HG03135 (cell line): ENCODE data around the gene SCN7A.
"Not testable (repeated sequence)": the region's sequence is repeated elsewhere in the genome, so short reads cannot be mapped to it uniquely, and the experiment has no call there.

ENCODE experiments used
- ATAC-seq: cut with Tn5 transposase; IDR thresholded peaks from one replicate; pipeline ENCODE4 v1.9.1; 2021; ENCODE audit warnings: mild to moderate bottlenecking, moderate library complexity; ENCODE audit not compliant: unreplicated experiment

The SCN7A gene

DNA sequence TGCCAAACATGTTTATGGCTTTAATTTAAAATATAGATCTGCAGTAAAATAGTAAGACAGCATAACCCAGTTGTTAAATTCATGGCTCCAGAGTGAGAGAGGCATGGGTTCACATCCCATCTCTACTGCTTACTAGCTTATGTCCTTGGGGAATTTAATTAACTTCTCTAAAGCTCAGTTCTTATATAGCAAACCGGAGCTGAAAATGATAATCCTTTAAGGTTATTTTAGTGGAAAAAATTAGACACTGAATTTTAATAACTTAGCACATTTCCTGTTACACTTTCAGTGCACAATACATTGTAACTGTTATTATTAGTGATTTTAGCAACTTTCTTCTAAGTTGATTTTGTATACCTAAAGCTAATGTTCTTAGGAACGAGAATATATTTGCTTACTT is 133.1 kb downstream of the SCN7A start:
- no peak for ATAC-seq

DNA sequence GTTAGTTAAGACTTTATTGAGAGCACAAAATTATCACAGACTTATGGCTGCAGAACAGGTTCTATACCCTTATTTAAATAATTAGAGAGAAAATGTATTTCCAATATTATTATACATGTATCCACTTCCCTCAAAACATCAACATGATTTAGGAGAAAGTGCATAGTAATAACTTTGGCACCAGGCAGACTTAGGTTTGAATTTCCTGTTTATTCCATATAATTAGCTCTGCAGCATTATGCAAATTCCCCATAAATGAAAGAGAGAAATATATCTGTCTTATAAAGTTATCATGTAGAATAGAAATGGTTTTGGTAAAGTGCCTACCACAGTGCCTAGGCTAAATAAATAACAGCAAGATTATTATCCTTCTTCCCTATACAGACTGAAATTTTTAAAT is 133.6 kb downstream of the SCN7A start:
- ATAC-seq, result no peak

DNA sequence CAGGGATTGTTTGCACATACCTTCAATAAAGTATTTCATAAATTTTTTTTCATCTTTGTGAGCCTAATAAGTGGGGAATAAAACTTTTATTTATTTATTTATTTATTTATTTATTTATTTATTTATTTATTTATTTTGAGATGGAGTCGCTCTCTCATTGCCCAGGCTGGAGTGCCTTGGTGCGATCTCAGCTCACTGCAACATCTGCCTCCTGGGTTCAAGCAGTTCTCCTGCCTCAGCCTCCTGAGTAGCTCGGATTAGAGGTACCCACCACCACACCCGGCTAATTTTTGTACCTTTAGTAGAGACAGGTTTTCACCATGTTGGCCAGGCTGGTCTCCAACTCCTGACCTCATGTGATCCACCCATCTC is 136.1 kb downstream of the SCN7A start:
- ATAC-seq, result not testable (repeated sequence)

DNA sequence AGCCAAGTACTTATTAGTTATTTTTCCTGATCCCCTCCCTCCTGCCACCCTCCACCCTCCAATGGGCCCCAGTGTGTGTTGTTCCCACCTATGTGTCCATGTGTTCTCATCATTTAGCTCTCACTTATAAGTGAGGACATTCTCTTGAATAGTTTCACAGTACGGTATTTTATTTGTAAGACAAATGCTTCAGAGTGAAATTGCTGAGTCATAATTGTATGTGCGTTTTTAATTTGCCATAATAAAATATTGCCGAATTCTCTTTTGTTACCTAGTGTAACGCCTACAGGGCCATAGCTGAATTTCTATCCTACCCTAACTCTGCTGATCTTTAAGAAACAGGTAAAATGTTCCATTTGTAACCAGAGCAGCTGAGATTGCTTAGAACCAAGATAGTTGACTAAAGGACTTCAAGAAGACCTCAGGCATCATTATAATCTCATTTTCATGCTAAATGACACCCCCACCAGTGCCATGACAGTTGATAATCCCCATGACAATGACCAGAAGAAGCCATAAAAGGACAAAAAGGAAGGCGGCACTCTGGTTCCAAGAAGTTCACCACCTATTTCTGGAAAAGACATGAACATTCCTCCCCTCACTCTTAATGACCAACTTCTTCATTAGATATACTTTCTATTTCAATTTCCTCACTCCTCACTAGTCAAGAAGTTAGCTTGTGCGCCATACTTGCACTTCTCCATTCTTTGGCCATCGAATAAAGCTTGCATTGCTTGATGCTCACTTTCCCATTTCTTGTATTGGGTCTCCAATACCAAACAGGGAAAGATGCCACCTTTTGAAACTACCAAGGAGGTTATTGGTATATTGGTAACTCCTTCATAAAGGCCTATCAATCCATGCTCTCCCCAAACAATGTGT is 136.7 kb downstream of the SCN7A start:
- no peak for ATAC-seq
